Hypothalamus (tissue), 51 donors: Measurements from ENCODE around the gene RASGRP3.

Experiments used
- DNase-seq, 51 donors: peaks; one replicate each; lab custom pipeline; 2025; lab: John Stamatoyannopoulos, UW

The RASGRP3 gene

GRCh38 chr2:33607905-33608304 lies 131.5 kb downstream of the RASGRP3 start:
- no peak for DNase-seq

- DNase-seq = no peak
These were observed 137.7 kb downstream of the RASGRP3 start for GRCh38 chr2:33614190-33614589.
